Hippocampal formation (tissue), 2 donors: ENCODE measurements around the gene ASCL1.

Experiments
- DNase-seq, 2 donors: peaks; one replicate each; lab custom pipeline; 2025; lab: John Stamatoyannopoulos, UW

Gene ASCL1

GRCh38 chr12:102951841-102952240 lies 5.6 kb upstream of the ASCL1 start:
- DNase-seq: no peak

DNA sequence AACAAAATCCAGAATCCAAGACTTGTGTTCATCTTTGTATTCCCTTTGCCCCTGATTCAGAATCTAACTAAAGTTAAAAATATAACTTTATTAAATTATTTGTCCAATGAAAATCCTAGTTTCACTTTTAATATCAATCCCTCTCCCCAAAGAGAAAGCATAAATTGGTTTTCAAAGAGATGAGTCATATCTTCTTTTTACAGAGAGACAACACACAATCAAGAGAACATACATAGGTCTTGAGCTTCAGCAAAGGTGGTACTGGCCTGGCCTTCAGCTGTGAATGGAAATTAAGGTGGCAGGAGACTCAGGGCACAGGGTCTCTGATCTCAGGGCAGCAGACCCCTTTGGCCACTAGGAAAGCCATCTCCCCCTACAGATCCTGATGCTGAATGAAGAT lies 4.3 kb upstream of the ASCL1 start:
- DNase-seq: no peak

- DNase-seq: no peak
These were observed 3.3 kb upstream of the ASCL1 start for GRCh38 chr12:102954134-102954533.

- peak in 1 of 2 donors; percentile 35 for DNase-seq
These were observed 1.3 kb upstream of the ASCL1 start for GRCh38 chr12:102955926-102956737.

DNA sequence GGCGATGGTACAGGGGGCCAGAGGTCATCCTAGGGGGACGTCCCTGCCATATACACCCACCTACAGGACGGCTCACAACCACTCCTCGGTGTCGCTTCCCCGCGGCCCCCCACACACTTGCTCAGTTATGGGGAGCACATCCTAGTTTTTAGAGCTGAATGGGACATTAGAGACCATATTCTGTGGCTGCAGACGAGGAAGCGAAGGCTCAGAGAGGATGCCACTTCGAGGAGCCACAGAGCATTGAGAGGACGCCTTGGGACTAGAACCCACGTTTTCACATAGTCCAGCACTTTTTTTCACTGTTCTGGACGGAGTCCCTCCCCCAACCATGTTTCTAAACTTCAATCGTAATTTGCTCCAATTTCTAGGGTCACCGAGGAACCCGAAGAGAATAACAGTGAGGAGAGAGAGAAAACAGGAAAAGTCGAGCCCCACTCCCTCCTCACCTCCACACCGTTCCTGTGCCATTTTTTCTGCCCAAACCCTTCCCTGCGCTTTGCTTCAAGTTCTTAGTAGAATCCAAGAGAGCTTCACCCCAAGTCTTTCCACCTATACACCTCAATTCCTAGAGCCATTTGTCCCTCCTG lies 641 bp upstream of the ASCL1 start:
- no peak for DNase-seq

DNA sequence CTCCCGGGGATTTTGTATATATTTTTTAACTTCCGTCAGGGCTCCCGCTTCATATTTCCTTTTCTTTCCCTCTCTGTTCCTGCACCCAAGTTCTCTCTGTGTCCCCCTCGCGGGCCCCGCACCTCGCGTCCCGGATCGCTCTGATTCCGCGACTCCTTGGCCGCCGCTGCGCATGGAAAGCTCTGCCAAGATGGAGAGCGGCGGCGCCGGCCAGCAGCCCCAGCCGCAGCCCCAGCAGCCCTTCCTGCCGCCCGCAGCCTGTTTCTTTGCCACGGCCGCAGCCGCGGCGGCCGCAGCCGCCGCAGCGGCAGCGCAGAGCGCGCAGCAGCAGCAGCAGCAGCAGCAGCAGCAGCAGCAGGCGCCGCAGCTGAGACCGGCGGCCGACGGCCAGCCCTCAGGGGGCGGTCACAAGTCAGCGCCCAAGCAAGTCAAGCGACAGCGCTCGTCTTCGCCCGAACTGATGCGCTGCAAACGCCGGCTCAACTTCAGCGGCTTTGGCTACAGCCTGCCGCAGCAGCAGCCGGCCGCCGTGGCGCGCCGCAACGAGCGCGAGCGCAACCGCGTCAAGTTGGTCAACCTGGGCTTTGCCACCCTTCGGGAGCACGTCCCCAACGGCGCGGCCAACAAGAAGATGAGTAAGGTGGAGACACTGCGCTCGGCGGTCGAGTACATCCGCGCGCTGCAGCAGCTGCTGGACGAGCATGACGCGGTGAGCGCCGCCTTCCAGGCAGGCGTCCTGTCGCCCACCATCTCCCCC lies 777 bp downstream of the ASCL1 start:
- peak in 1 of 2 donors; percentile 47 for DNase-seq

DNA sequence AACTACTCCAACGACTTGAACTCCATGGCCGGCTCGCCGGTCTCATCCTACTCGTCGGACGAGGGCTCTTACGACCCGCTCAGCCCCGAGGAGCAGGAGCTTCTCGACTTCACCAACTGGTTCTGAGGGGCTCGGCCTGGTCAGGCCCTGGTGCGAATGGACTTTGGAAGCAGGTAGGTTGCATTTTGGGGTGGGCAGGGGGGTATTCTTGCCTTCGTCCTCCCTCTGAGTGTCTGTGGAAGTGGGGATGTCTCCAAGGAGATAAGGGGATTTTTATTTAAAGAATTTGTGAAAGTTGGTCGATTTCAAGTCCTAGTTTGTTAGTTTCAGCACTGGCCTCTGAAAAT lies 1.3 kb downstream of the ASCL1 start:
- no peak for DNase-seq

- no peak for DNase-seq
These were observed 1.9 kb downstream of the ASCL1 start for GRCh38 chr12:102959391-102959790.

GRCh38 chr12:102960766-102961465 lies 3.4 kb downstream of the ASCL1 start:
- DNase-seq: peak; percentile 32 to 40

- DNase-seq: no peak
These were observed 4.0 kb downstream of the ASCL1 start for GRCh38 chr12:102961466-102961855.

GRCh38 chr12:102962532-102962931 lies 5.1 kb downstream of the ASCL1 start:
- no peak for DNase-seq

- DNase-seq: no peak
These were observed 5.5 kb downstream of the ASCL1 start for GRCh38 chr12:102962986-102963385.

GRCh38 chr12:102963796-102964195 lies 6.3 kb downstream of the ASCL1 start:
- no peak for DNase-seq

DNA sequence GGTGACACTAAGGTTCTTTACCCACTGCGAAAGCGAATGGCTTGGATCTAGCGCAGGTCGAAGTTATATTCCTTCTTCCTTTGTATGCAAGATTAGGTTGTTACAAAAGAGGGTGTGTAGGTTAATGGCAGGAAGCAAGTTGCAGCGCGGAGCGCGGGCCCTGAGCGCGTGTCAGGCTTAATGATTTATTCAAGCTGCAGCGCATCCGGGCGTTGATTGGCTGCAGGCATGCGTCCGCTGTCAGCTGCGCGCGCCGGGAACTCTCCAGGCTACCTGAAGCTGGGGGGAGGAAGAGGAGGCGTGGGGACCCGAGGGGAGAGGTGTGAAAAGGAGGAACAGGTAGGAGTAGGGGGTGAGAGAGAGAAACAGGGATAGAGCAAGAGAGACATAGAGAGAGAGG lies 7.4 kb downstream of the ASCL1 start:
- peak in 1 of 2 donors; percentile 34 for DNase-seq

GRCh38 chr12:102965281-102966155 lies 8.0 kb downstream of the ASCL1 start:
- DNase-seq: peak; percentile 38 to 42

DNA sequence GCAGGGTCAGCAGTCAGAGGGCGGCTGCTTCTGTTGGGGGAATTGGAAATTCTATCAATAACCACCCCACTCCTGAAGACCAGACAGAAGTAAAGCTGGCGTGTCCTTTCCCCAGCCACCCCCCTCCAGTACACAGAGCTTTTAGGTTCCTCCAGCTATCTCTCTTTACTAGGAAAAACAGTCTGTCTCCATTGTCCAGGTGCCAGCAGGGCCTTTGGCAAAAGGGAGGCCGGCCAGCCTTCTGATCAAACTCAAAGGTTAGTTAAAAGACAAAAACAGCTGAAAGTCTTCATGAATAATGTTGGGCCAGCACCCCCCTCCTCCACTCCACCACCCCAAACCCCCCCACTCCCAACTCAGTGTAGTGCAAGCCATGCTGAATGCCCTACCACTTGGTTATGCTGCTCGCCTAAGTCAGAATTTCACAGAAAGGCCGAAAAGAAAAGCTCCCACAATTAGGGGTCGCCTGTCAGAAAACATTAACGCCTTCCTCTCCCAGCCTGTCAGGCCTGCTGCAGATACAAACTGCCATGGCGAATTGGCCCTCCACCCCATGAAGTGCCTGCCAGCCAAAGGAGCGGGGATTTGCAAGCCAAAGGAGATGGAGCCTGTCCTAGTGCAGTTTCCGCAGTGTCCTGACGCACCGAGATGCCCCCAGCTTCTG lies 8.9 kb downstream of the ASCL1 start:
- DNase-seq: no peak

DNA sequence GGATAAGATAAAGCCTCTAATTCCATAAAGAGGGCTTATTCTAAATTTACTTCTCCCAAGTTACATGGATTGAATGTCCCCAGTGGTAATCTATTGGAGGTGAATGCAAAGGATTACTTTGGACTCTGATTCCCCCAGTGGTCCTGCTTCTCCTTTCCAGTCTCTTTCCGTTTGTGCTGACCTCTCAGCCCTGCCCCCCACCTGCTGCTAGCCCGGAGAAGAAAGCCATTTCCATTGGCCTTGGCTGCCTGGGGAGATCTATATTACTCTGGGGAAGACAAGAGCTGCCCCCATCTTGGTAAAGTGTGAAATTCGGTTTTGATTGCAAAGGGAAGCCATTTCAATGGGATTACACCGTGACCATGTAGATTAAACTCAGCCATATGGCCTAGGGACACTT lies 13.3 kb downstream of the ASCL1 start:
- DNase-seq: no peak

GRCh38 chr12:102971227-102971626 lies 13.8 kb downstream of the ASCL1 start:
- no peak for DNase-seq

- no peak for DNase-seq
These were observed 16.1 kb downstream of the ASCL1 start for GRCh38 chr12:102973583-102973982.

- no peak for DNase-seq
These were observed 19.3 kb downstream of the ASCL1 start for GRCh38 chr12:102976609-102977280.
